Mesenteric fat pad (tissue), 1 donor: ENCODE measurements around the gene ABHD2. TPM values are rescaled to one million over a fixed set of nuclear protein-coding genes. Genes with fewer than 3 reads are reported as not detected.
"Not testable (repeated sequence)": the region's sequence is repeated elsewhere in the genome, so short reads cannot be mapped to it uniquely, and the experiment has no call there.

Source experiments
- DNase-seq: peaks from one replicate; pipeline ENCODE4 v3.0.0-alpha.2; 2020; ENCODE audit warnings: low spot score
- total RNA-seq: library from RNA; stranded (reverse); fragmentation: NEBNext Ultra II Directional; extraction: Animal tissue kit (Norgen Biotek cat#: 25700); gene quantifications from one replicate; pipeline ENCODE4 v1.2.1, GENCODE V29; 2021
- donor health status: DM: yes; HTN: yes; CAD: no.

The ABHD2 gene
- total RNA-seq, 1 donor from 2014 or later, result 101 TPM

GRCh38 chr15:89136818-89137772, 48.8 kb downstream of the ABHD2 start:
- no peak for DNase-seq

- DNase-seq, result no peak
Observed at GRCh38 chr15:89137926-89138325, 49.7 kb downstream of the ABHD2 start.

- no peak for DNase-seq
Observed at GRCh38 chr15:89138999-89139612, 50.9 kb downstream of the ABHD2 start.

GRCh38 chr15:89139613-89140499, 51.6 kb downstream of the ABHD2 start:
- DNase-seq, result no peak

- no peak for DNase-seq
Observed at GRCh38 chr15:89140595-89140994, 52.3 kb downstream of the ABHD2 start.

GRCh38 chr15:89141159-89141558, 52.9 kb downstream of the ABHD2 start:
- DNase-seq, result not testable (repeated sequence)

- DNase-seq, result no peak
Observed at GRCh38 chr15:89141885-89142284, 53.6 kb downstream of the ABHD2 start.

- DNase-seq, result no peak
Observed at GRCh38 chr15:89142423-89142822, 54.2 kb downstream of the ABHD2 start.

- no peak for DNase-seq
Observed at GRCh38 chr15:89143503-89144162, 55.4 kb downstream of the ABHD2 start.

- DNase-seq, result no peak
Observed at GRCh38 chr15:89144491-89144890, 56.2 kb downstream of the ABHD2 start.

- no peak for DNase-seq
Observed at GRCh38 chr15:89146366-89146765, 58.1 kb downstream of the ABHD2 start.

GRCh38 chr15:89148126-89148525, 59.9 kb downstream of the ABHD2 start:
- DNase-seq, result no peak

GRCh38 chr15:89149501-89150101, 61.3 kb downstream of the ABHD2 start:
- DNase-seq, result no peak

GRCh38 chr15:89150287-89150686, 62.0 kb downstream of the ABHD2 start:
- no peak for DNase-seq

- no peak for DNase-seq
Observed at GRCh38 chr15:89150762-89151664, 62.8 kb downstream of the ABHD2 start.

GRCh38 chr15:89155122-89155521, 66.9 kb downstream of the ABHD2 start:
- no peak for DNase-seq

GRCh38 chr15:89155656-89156055, 67.4 kb downstream of the ABHD2 start:
- no peak for DNase-seq

GRCh38 chr15:89157061-89157460, 68.8 kb downstream of the ABHD2 start:
- no peak for DNase-seq

GRCh38 chr15:89157918-89158564, 69.8 kb downstream of the ABHD2 start:
- DNase-seq, result no peak
